ENCODE measurements around the gene ADAM10.
A peak's percentile ranks its signal among the peaks of the same experiment; 100 is the strongest.

Gene ADAM10

DNA sequence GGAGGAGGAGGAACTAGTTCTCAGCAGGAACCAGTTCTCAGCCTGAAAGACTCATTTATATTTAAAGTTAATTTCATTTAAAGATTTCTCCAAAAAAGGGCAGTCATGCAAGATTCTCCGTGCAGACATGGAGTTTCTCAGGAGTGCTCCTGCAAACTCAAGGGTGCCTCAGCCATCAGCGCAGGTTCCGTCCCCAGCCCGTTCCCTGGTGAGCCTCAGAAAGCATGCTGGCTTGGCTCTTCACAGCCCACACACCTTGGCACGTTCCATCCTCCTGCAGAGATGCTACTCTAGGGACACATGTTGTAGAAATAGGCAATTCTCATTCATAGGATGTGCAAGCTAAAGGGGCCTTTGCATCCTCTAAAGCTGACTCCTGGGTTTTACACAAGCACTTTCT is 194.7 kb downstream of the ADAM10 start:
- no peak for DNase-seq (ENCODE audit: low read depth in 1 of 2, low spot score in 1 of 2)

DNA sequence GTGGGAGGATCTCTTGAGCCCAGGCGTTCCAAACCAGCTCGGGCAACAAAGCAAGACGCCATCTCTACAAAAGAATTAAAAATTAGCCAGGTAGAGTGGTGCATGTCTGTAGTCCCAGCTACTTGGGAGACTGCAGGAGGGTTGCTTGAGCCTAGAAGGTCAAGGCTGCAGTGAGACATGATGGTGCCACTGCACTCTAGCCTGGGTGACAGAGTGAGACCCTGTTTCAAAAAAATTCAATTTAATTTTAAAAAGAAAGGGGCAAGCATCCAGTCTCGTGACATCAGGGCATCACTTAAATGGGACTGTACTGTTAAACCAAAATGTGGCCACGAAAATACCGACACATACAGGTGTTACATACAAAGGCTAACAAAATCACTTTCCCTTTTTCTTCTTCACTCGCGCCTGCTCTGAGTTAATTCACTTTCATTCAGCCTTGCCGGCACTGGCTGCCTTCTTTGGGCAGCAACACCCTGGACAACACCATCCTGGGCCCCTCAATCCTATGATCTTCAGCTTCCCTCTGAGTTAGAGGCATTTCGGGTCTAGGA is 196.1 kb downstream of the ADAM10 start:
- DNase-seq (ENCODE audit: low read depth in 1 of 2, low spot score in 1 of 2) = no peak

DNA sequence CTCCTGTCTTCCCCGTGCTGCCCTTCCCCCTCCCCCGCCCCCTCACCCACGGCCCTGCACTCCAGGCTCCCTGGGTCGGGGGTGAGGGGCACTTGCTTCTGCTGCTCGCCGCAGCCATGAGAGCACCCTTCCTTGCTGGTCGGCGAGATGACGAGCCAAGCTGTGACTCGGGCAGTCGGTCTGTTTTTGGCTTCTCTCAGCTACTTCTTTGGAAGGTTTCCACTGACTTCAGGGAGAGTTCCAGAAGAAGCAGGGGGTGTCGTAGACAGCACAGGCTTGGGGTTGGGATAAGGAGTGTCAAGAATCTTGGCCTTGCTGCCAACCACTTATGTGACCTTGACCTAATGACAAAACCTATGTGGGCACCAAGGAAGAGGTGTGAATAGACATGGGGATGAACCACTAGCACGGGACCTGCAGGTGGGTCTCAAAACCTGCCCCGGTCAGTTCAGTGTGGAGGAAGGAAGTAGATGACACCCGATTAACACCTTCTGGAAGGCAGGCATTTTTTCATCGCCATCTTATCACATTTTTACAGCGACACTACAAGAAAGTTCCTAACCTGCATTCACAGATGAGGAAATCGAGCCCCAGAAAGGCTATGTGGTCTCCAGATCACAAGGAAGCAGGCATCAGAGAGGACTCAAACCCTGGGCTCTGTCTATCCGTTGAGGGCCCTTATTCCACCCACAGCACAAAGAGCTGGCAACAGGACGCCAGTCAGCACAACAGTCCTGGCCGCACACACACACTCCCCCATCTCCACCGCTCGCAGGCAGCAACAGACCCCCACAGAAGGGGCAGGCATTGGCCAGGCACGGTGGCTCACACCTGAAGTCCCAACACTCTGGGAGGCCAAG is 196.8 kb downstream of the ADAM10 start:
- DNase-seq (ENCODE audit: low read depth in 1 of 2, low spot score in 1 of 2) = no peak

DNA sequence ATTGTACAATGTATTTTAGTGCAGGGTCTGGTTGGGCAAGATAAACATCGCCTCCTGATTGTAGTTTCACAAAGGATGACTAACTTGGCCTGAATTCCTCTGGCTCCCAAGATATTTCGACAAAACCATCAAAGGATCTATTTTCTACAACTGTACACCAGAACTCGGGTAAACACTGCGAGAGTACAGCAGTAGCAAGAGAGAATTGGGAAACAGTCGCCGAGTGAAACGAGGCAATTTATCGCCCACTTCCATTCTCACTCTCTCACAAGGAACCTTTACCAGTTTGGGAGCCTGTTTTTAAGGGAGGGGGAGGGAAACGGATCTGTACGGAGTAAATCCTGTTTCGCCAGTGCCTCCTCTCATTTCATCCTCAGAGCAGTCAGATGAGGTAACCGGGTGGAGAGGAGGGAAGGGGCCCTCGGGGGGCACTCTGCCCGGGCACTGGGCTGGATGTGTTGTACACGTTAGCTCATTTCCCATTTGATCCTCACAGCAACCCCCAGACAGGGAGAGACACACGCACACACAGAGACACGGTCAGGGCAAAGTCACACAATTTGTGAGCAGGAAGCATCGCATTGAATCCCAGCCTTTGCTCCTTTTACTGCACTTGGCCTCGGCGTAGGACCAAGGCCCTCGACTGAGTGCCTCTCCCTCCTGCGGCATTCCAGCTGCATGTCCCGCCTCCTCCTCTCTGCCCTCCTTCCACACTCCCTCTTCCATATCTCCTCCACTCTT is 197.6 kb downstream of the ADAM10 start:
- DNase-seq (ENCODE audit: low read depth in 1 of 2, low spot score in 1 of 2) = no peak

DNA sequence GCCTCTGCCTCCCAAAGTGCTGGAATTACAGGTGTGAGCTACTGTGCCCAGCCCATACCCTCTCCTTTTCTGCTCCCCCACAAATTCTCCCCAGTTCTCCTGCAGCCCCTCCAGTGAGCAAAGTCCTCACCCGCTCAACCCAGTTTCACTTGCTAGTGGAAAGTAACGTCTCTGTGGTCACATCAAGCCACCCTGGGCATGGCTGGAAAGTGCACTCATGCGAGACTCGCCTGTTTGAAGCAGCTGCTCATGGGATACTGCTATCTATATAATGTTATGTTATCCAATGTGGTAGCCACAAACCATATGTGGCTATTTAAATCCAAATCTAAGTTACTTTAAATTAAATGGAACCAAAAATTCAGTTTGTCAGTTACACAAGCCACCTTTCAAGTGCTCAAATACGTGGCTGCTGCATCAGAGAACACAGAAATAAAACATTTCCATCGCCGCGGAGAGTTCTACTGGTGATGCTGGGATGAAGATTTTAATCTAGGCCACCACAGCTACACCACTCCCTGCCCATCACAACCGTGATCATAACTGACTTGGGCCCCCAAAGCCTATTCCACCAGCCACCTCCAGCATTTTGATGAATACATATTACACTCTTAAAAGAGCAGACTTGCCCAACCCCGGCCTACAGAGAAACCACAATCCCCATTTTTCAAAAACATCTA is 198.3 kb downstream of the ADAM10 start:
- no peak for DNase-seq (ENCODE audit: low read depth in 1 of 2, low spot score in 1 of 2)

DNA sequence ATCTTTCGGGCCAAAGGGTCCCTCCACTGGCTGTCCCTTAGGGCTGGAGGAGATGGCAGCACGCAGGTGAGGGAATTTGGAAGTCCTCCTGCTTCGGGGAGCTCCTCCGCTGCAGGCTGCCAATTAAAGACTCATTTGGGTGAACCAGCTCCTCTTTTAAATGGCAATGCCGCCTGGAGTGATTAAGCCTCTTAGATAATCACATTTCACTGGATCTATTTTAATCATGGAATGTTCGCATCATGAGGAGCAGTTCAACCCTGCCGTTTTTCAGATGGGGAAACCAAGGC is 199.8 kb downstream of the ADAM10 start:
- DNase-seq (ENCODE audit: low read depth in 1 of 2, low spot score in 1 of 2) = no peak

DNA sequence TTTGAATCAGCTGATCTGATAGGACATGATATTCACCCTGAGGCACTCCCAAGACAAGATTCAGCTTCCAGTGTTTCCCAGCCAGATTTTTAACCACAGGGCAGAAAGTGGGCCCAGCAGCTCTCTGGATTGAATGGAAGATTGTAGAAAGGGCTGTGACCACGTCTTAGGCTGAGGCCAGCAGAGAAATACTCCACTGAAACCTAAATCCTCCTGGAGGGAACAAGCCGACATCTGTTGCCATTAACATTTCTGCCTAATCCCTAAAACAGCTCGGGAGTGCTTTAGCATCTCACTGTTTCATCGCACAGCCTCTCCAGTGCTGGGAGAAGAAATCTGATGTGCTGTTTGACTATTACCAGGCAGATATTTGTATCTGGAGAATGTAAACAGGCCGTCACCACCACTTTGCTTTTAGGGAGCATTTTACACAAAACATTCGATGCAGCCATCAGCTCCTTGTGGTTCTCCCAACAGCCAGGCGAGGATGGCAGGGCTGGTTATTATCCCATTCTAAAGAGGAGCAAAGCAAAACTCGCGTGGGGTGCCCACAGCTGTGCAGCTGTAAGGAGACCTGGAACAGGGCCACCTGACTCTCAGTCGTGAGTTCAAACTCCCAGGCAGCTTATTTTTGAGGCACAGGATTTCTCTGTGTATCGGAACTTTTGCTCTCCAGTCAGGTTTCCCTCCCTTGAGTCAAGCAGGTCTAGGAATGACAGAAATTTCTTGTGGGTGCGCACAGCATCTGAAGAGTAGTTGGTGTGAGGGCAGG is 200.3 kb downstream of the ADAM10 start:
- no peak for DNase-seq (ENCODE audit: low read depth in 1 of 2, low spot score in 1 of 2)

DNA sequence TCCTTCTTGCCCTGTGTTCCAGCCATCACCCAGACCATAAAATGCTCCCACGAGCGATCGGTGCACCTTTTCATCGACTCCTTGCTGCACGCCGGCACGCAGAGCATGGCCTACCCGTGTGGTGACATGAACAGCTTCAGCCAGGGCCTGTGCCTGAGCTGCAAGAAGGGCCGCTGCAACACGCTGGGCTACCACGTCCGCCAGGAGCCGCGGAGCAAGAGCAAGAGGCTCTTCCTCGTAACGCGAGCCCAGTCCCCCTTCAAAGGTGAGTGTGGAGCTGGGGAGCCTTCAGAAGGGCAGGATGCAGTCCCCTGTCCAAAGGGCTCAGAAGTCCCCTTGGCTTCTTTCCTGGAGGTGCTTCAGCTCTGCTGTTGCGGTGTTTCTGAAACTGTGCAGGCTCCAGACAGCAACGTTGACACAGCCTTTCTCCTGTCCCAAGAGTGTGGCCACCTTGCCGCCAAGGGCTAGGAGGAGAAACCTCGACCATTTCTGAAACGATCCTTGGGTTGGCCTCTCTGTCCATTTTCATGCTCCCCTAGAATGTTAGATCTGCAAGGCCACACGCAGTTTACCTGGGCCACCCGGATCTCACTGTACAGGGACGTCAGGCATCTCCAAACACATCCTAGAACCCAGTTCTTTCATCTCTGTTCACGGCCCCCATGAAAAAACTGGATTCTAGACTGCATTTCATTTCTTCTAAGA is 201.0 kb downstream of the ADAM10 start:
- no peak for DNase-seq (ENCODE audit: low read depth in 1 of 2, low spot score in 1 of 2)

DNA sequence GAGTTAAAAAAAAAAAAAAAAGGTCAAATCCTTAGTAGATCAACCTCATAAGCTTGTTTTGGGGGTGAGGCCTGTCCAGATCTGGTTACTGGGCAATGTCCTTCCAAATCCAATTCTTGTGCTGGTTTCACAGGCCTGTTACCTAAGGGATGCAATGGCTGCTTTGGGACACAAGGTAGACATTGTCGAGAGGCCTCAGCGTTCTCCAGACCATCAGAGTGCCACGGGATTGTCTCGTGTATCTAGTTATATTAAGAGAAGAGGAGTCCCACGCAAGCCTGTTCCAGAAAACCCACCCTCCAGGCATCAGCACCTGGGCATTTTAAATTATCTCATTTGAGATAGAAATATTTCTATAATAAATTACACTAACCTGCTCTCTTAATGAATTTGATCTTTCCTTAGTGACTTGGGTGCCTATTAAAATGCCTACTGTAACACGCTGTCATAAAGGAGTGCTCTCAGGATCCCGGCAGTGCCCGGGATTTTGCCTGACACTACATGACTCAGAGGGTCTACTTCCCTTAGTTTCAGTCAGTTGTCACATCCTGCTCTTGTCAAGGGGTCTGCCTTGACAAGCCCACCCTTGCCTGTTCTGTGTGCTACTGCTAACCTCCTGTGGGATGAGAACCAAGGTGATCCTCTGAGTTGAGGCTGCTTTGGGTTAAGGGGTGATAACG is 201.7 kb downstream of the ADAM10 start:
- no peak for DNase-seq (ENCODE audit: low read depth in 1 of 2, low spot score in 1 of 2)

DNA sequence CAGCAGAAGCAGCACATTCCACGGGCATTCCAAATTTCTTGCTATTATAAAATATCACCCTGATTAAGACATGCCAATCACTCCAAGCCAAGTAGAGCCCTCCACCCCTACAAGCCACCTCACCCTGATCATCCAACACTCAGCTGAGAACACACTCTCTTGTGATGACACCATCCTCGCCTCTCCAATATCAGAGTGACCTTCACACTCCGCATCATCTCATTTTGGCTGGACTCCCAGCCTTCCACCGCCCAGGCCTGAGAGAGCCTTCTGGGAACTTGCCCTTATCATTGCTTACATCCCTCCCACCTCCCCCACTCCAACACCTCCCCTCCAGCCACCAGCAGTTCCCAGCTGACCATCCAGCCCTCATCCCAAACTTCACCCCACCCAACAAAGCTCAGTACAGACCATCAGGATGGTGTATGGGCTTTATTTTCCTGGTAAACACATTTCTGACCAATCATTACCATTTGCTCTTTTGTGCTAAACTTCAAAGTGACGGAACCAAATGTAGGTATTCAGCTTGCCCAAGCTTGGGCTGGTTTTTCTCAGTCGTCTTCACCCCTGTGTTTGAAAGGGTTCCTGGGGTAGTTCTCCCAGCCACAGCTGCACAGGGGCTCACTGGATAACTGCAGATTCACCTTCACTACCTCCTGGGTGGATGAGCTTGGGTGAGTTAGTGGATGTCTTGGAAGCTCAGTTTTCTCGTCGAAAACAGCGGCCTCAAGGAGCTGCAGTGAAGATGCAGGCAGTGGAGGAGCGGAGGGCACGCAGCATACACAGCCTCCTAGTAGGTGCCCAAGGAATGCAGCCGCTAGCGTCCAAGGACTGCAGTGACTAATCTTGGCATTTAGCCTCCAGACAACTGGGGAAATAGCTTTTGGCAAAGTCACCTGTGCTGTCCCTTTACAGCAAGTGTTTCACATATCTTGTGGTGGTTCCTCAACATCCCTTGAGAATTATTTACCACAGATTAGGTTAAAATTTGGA is 202.6 kb downstream of the ADAM10 start:
- no peak for DNase-seq (ENCODE audit: low read depth in 1 of 2, low spot score in 1 of 2)

DNA sequence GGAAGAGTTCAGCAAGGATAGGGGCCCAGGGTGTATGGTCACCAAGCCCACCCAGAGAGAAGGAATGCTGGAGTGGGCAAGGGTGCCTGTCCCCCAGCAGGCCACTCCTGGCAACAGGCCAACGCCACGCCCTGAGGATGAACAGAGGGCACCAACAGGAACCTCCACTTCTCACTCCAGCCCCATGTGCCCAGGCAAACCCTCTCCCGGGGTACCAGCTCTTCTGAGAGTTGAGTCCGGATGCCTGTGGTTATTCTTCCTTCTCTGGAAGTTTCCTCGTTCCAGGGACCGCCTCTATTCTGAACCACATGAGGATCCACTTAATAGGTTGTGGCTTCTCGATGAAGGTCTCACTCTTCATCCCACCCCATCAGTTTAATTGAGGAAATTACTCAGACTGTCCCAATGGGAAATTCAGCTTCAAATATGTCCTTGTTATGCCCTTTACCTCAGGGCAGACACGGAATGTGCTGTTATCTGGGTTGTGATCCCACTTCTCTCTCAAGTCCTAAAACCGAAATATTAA is 203.4 kb downstream of the ADAM10 start:
- DNase-seq (ENCODE audit: low read depth in 1 of 2, low spot score in 1 of 2) = no peak

DNA sequence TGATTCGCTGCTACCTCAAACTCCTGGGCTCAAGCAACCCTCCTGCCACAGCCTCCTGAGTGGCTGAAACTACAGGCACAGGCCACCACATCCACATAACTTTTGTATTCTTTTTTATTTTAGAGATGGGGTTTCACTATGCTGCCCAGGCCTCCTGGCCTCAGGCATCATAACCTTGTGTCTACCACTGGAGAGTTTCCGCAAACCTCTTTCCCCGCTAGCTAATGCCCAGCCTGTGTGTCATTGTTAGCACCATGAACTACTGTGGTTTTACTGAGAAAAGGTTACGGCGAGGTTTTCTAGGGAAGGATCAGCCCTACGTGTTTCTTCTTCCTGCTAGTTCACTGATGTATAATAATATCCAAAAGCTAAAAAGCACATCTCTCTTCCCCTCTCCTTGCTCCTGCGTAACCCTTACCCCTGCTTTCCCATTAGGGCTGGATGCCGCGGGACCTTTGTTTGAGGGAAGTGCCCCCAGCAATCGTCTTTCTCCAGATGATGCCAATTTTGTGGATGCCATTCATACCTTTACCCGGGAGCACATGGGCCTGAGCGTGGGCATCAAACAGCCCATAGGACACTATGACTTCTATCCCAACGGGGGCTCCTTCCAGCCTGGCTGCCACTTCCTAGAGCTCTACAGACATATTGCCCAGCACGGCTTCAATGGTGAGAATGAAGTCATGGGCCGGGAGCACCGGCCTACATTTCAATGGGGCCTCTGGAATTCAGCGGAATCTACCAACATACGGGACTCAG is 204.0 kb downstream of the ADAM10 start:
- DNase-seq (ENCODE audit: low read depth in 1 of 2, low spot score in 1 of 2) = peak in 1 of 2 donors; percentile 7

DNA sequence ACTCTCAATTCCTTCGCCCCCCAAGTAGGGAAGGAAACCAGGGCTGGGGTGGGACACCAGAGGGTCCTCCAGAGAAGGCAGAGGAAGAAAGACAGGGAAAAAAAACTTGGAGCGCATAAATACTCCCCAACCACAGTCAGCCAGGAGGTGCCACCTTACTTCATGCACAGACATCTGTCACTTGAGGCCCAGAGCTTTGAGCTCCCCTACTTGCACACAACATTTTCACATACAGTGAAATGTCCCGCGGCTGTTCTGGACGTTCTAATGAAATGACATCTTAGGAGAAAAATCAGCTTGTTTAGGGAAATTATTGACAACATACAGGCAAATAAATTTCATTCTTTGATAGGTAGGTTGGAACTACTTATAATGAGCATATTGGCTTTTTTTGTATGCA is 204.8 kb downstream of the ADAM10 start:
- no peak for DNase-seq (ENCODE audit: low read depth in 1 of 2, low spot score in 1 of 2)

DNA sequence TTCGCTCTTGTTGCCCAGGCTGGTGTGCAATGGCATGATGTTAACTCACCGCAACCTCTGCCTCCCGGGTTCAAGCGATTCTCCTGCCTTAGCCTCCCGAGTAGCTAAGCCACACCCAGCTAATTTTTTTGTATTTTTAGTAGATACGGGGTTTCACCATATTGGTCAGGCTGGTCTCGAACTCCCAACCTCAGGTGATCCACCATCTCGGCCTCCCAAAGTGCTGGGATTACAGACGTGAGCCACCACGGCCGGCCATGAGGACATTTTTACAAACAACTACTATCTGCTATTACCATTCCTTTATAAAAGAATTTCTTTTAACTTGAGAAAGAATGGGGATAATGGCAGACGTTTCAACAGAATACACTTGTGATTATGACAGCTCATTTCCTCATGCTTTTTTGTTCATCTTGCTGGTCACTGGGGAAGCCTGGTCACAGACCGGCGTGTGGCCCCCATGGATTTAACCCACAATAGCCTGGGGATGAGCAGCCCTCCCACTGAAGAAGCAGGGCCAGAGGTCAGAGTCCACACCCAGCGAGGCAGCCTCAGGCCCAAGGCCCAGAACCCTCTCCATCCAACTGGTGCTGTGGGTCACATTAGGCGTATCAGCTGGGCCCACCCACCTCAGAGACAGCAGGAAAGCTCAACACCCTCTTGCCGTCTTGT is 205.7 kb downstream of the ADAM10 start:
- DNase-seq (ENCODE audit: low read depth in 1 of 2, low spot score in 1 of 2) = no peak

DNA sequence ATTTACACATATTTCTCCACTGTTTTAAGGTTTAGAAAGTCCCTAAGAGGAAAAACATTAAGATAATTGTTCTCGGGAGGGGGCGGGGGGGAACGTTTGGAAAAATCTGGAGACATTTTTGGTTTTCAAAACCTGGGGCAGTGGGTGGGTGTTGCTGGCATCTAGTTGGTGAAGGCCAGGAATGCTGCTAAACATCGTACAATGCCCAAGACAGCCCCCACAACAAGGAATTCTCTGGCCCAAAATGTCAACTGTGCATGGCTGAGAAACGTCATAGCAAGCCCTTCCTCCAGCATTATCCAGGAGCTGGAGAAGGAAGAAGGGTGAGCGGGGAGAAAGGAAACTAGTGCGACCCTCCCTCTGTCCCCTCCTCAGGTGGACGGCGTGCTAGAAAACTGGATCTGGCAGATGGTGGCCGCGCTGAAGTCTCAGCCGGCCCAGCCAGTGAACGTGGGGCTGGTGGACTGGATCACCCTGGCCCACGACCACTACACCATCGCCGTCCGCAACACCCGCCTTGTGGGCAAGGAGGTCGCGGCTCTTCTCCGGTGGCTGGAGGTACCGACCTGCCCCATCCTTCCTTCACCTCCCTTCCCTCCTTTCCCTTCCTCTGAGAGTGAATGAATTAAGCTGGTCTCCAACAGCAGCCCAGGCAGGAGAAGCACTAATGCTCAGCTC is 208.0 kb downstream of the ADAM10 start:
- DNase-seq (ENCODE audit: low read depth in 1 of 2, low spot score in 1 of 2) = no peak

DNA sequence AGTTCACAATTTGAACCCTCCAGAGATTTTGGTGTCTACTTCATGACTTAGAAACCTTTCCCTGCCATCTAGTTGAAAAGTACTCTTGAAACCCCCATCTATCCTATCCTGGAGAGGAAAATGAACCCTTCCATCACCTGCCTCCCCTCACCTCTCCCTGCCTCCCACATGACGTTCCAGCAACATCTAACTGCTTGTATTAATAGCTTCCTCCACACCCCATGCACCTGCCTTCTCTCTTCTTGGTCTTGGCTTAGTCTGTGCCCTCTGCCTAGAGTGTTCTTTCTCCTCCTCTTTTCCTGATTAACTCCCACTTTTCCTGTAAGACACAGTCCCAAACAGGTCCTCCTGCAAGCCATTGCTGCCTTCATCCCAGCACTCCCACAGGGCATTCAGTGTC is 210.0 kb downstream of the ADAM10 start:
- no peak for DNase-seq (ENCODE audit: low read depth in 1 of 2, low spot score in 1 of 2)

DNA sequence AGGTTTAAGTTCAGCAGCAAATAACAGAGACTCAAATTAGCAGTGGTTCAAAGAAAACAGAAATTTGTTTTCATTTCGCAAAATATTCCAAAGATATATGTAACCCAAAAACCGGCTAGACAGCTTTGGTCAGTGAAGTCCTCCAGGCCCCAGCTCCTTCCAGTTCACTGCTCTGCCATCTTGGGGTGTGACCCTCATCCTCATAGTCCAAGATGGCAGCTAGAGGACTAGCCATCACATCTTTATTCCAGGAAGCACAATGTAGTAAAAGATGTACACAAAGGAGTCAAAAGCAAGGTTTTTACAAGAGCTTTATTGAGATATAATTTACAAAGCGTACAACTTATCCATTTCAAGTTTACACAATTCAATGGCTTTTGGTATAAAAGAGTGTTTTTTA is 210.6 kb downstream of the ADAM10 start:
- DNase-seq (ENCODE audit: low read depth in 1 of 2, low spot score in 1 of 2) = no peak
